C4-2B (cell line): ENCODE measurements around the gene DICER1.

ENCODE experiments used
- H3K27ac ChIP-seq: fragments of 450-650 bp; 2 replicates; pipeline ENCODE4 v1.5.1; 2017
- CTCF ChIP-seq: fragments of 450-650 bp; conservative IDR thresholded peaks from 2 replicates; pipeline ENCODE4 v1.5.1; 2017; ENCODE audit warnings: mild to moderate bottlenecking
- ZFX ChIP-seq: fragments of 450-650 bp; IDR thresholded peaks from 2 replicates; pipeline ENCODE4 v1.6.1; 2017

DICER1 gene

GRCh38 chr14:95078867-95079266, 78.5 kb downstream of the DICER1 start:
- no peak for TF ChIP-seq CTCF
- no peak for TF ChIP-seq ZFX
- no peak overlapping the region for H3K27ac ChIP-seq

- no peak overlapping the region for H3K27ac ChIP-seq
Measured at GRCh38 chr14:95077345-95077744, 80.0 kb downstream of the DICER1 start.

GRCh38 chr14:95075789-95076188, 81.5 kb downstream of the DICER1 start:
- TF ChIP-seq ZFX (no peak), CTCF (no peak)
- no peak overlapping the region for H3K27ac ChIP-seq

More at GRCh38 chr14:95077345-95077744, 80.0 kb downstream of the DICER1 start:
- TF ChIP-seq ZFX (no peak), CTCF (no peak)

- H3K27ac ChIP-seq: no peak overlapping the region
- no peak for TF ChIP-seq CTCF
- no peak for TF ChIP-seq ZFX
Measured at GRCh38 chr14:95073947-95074346, 83.4 kb downstream of the DICER1 start.

- TF ChIP-seq CTCF: no peak
- TF ChIP-seq ZFX: no peak
- H3K27ac ChIP-seq: no peak overlapping the region
Measured at GRCh38 chr14:95072310-95072905, 84.9 kb downstream of the DICER1 start.

- no peak for TF ChIP-seq ZFX
- no peak for TF ChIP-seq CTCF
Measured at GRCh38 chr14:95071649-95072280, 85.6 kb downstream of the DICER1 start.

GRCh38 chr14:95070748-95071435, 86.4 kb downstream of the DICER1 start:
- TF ChIP-seq ZFX (no peak), CTCF (no peak)
- H3K27ac ChIP-seq: no peak overlapping the region

More at GRCh38 chr14:95071649-95072280, 85.6 kb downstream of the DICER1 start:
- no peak overlapping the region for H3K27ac ChIP-seq
